RPMI8226 (cell line): ENCODE results near the gene SIRT5.

ENCODE experiments used
- DNase-seq: peaks from one replicate; pipeline ENCODE4 v3.0.0-alpha.2; 2015

Gene SIRT5

DNA sequence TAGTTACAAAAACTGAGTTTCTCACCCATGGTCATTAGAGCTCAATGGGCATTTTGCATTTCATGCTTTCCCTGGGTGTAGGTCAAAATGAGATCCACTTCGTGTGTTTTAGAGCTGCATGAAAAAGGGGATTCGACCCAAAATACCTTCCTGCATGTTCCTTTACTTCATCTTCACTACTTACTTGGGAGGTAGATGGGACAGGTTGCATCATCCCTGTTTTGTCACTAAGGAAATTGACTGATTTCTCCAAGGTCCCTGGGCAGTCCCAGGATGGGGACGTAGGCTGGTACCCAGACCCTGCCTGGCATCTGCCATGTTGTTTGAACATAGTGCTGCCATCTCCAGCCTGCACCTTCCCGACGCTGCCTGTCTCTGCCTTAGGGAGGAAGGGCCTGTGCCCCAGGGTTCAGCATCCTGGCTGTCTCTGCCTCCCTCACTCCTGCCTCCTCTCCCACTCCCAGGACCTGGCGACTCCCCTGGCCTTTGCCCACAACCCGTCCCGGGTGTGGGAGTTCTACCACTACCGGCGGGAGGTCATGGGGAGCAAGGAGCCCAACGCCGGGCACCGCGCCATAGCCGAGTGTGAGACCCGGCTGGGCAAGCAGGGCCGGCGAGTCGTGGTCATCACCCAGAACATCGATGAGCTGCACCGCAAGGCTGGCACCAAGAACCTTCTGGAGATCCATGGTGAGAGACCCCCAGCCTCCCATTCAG is 17.0 kb downstream of the SIRT5 start:
- no peak for DNase-seq

DNA sequence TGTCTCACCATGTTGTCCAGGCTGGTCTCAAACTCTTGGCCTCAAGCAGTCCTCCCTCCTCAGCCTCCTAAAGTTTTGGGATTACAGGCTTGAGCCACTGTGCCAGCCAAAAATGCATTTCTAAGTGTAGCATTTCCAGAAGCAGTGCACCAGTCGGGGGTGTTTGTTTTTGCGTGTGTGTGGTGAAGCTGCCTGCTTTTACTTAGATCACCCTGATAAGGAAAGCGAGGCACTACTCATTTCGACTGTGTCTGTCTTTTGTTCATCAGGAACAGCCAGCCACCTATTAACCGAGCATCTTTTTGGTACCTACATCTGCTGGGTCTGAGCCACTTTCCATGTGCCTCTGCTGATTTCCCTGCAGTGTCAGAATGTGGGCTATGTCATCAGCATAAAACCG is 18.7 kb downstream of the SIRT5 start:
- DNase-seq: no peak

DNA sequence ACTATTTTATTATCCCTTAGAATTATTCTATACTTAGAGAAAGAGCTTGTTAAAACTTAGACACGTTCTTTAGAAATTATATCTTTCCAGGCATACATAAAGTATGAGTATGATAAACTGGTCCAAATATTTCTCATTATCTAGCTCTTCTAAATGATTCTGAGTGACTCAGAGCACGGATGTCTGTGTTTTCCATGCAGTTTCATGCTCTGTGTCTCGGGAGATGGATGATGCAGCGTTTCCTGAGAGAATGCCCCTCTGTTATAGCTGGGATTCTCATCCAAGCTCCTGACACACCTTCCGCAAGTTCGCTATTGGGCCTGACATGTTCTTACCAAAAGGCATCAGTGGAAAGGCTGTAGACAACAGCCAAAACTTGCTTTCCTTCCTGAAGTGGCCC is 19.3 kb downstream of the SIRT5 start:
- no peak for DNase-seq

DNA sequence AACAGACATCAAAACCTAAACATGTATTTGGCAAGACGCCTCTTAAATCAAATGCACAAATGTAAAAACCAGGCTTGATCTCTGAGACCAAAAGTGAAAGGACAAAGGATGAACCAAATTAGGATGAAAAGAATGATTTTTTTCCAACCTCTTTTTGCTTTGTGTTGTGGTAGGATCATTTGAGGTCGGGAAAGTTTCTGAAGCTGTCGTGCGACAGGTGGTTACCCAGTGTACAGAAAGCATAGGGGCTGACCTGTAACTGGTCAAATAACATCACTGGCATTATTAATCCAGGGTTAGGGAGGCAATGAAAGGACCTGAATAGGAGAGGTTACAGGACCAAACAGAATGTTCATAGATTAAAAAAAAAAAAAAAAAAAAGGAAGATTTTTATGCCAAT is 22.7 kb downstream of the SIRT5 start:
- DNase-seq: no peak

DNA sequence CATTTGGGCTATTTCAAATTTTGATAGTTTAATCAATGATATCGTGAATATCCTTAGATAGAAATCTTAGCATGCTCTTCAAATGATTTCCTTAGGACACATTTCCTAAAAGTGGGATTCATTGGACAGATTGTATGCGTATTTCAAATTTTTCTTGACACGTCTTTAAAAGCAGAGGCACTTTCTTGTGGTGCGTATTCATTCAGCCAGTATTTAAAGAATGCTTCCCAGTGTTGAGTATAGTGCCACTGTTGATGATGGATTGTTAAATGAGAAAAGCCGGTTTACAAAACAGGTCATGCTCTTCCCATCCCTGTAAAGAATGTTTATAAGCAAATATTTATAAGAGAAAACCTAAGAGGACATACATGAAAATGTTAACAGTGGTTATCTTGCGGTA is 25.6 kb downstream of the SIRT5 start:
- no peak for DNase-seq

DNA sequence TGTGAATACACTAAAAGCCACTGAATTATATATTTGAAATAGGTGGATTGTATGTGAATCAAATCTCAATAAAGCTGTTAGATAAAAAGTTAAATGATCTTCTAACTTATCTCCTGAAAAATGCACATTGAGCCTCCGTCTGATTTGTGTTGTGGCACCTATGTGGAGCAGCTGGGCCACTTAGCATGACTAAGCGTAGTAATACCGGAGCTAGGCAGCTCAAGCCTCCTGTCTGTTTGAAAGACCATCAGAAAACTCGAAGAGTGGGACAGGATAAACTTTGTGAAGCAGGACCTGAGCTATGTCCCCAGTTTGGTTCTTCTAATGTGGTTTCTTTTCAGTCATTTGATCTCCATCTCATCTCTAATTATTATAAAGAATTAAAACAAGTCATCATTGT is 29.7 kb downstream of the SIRT5 start:
- DNase-seq: no peak

DNA sequence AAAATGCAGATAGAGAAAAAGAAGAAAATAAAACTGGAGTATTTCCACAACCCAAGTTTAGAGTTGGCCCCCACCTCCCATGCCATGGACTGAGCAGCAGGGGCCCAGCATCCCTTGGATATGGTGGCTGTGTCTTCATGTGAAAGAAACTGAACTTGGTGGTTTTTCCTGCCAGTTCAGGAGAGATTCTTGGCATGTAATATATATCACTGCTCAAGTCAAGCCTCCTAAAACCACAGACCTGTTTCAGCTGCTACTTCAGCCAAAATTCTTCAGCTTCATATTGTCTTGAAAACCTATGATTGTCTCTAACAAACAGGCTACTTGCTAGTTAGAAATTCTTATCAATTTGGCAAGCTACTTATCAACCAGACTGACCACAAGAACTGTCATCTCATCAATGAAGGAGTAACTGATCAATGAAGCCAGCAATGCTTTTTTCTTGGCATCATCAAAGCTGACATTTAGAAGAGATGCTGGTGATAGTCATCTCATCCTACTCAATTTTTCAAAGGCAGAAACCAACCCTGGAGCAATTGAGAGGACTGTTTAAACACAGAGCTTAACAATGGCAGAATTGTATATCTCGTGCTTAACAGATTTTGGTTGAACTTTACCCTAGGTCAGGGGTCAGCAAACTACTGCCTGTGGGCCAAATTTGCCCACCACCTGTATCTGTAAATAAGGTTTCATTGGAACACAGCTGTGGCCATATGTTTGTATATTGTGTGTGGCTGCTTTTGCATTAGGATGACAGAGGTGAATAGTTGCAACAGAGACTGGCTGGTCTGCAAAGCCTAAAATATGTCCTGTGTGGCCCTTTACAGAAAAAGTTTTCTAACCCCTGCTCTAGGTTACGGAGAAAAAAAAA is 30.4 kb downstream of the SIRT5 start:
- no peak for DNase-seq

DNA sequence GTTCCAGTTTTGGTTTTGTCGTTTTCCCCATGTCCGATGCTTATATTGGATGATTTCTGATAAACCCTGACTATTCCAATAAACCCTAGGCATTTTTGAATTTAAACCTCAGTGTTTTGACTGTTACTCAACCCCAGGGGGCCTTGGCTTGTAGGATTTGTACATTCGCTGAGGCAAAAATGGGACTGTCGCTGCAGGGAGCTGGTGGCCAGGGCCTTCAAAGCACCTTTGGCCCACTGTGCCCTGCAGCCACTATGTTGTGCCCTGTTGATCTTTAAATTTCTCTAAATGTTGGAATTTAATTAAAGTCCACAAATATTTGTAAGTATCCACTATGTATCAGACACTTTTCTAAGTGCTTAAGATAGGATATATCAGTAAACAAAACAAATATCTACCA is 31.2 kb downstream of the SIRT5 start:
- DNase-seq: no peak

DNA sequence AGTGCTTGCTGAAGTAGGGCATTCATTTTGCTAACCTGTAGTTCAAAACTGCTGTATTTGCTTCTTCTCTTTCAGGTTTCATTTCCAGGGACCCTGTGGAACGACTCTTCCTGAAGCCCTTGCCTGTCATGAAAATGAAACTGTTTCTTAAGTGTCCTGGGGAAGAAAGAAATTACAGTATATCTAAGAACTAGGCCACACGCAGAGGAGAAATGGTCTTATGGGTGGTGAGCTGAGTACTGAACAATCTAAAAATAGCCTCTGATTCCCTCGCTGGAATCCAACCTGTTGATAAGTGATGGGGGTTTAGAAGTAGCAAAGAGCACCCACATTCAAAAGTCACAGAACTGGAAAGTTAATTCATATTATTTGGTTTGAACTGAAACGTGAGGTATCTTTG is 37.3 kb downstream of the SIRT5 start:
- peak; percentile 90 for DNase-seq

DNA sequence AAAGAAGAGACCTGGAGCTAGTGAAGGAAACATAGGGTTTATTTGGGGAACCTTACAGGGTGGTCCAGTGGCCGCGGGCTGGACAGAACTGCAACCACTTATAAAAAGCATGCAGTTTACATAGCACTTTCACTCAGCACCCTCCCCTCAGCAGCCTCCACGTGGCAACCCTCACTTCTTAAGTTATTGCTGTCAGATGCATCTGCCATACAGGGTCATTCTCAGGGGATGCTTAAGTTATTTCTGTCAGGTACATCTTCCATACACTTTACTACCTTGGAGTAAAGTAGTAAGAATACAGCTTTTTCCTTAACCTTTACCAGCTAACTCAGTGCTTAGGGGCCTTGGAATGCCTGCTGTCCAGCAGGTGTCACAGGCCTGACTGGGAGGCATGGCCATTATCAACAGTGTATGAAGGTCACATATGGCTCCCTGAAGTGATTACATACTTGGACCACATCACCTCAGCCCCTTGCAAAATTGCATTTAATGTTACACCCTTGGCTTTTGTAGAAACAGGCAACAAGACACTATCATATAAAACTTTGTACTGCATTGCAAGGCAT is 38.7 kb downstream of the SIRT5 start:
- DNase-seq: peak; percentile 69

DNA sequence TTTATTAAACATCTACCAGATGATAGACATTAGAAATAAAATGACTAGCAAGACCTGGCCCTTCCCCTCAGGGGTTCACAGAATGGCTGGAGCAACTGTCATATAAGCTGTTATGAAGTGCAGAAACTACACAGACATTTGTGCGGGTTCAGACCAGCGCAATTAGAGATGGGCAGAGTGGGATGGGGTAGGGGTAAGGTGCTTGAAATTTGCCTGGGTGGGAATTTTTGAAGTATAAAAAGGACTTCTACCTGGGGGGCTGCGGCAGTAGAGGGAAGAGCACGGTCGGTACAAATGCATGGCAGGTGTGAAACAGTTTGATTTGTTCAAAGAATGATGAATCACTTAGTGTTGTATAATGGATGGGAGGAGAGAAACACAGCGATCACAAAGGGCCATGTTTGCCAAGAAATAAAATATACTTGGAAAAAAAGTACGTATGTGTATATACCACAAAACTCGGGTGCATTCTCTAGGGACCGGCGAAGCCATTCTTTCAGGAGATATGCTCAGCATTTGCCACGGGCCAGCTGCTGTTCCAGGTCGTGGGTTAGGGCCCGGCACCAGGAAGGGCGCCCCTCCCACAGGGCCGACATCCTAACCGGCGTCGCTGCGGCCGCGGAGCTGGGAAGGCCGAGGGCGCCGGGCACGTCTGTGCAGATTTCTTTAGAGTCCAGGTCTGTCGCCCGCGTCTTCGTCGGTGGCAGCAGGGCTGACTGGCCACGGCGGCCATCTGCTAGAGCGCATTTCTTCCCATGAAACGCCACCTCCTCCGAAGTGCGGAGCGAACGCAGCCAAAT is 39.9 kb downstream of the SIRT5 start:
- DNase-seq: peak; percentile 75

DNA sequence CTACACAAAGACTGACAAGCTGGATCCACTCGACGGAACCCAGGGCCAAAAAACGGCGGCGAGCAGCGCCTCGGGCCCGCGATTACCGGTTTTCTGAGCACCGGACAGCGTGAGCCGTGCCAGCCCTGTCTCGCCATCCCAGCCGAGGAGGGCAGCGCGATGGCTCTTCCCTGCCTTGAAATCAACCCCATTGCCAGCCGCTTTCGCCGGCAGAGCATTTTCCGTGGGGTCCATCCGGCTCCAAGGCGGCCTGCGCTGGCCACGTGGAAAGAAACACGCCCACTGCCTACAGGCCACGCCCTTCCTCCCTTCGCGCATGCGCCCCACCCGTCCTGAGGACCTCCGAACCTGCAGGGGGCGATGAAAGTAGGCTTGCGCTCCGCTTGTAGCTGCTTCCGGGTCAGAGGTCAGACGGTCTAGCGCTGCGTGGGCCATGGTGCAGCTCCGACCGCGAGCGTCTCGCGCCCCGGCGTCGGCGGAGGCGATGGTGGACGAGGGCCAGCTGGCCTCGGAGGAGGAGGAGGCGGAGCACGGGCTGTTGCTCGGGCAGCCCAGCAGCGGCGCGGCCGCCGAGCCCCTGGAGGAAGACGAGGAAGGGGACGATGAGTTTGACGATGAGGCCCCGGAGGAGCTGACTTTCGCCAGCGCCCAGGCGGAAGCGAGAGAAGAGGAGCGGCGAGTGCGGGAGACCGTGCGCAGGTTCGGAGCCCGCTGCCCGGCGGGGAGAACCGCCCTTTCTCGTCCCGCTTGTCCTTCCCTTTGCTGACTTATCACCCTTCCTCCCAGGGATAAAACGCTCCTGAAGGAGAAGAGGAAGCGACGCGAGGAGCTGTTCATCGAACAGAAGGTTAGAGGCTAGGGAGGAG is 40.8 kb downstream of the SIRT5 start, which contains the start of gene NOL7:
Gene NOL7 (plus strand): TSS at position 410 of the 866 bp plus-strand sequence. CDS start 24 bp downstream, at position 434.
- DNase-seq: peak; percentile 100

DNA sequence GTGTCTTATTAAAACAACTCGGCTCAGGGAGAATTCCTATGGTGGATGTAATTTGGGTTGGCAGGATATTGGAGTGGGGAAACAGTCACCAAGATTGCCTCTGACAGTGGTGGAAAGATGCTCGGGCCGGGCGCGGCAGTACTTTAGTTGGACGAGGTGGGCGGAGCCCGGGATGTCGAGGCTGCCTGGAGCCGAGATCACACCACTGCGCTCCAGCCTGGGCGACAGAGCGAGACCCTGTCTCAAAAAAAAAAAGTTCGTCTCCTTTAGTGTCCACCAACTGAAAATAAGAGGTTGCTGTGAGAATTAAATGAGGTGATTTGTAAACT is 41.4 kb downstream of the SIRT5 start:
- DNase-seq: peak; percentile 65

DNA sequence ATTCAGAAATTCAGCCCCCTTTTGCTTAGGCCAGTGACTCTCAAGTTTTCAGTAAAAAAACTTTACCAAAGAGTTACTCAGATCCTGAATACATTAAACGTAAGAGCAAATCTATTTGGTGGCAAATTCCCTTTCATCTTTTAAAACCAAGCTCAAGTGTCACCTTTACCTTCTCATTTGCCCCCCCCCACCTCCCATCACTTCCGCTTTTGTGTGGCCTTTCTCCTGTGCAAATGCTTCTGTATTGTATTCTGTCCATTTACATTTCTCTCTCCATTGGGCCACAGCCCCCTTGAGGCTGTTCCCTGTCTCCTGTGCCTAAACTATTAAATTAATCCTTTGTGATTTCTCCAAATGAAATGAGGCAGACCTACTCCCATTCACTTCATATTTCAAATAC is 42.7 kb downstream of the SIRT5 start:
- no peak for DNase-seq

DNA sequence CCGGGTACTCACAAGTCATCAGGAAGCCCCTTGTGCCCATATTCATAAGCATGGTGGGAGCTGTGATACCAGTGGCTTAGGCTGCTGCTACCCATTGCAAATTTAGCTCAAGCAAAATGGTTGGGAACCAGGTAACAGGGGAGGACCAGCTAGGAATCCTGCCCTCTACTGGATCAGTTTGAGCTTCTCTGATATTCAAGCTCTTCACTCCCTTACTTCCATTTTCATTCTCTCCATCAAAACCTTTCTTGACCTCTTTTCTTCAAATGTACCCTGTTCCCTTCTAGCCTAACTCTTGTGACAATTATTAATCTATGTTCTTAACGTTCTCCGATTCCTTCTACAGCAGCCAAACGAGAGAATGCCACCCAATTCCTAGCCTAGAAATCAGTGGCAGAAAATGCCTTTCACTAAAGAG is 50.5 kb downstream of the SIRT5 start:
- DNase-seq: peak; percentile 74

DNA sequence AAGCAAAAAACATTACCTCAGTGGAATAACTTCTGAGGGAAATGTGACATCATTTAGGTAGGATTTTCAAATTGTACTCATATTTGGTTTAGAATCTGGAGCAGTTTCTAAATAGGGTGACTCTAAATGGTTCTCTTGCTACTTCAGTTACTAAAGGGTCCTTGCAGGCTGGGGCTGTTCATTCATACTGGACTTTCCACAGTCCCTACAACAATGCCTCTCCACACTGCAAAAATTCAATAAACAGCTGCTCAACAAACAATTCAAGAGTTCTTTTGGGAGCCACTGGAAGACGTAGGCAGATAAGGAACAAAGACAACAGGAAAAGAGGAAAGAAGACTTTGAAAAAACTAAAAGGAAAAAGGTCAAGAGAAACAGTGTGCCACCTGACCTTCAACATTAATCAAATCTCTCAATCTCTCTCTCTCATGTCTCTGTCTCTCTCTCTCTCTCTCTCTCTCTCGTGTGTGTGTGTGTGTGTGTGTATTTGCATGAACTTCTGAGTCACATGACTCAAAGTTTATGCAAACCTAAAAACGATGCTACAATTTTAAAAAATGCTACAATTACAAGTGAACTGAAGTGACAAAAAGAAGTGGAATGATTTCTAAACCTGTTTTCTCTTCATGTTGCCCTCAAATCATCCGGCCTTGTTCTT is 55.2 kb downstream of the SIRT5 start:
- no peak for DNase-seq

DNA sequence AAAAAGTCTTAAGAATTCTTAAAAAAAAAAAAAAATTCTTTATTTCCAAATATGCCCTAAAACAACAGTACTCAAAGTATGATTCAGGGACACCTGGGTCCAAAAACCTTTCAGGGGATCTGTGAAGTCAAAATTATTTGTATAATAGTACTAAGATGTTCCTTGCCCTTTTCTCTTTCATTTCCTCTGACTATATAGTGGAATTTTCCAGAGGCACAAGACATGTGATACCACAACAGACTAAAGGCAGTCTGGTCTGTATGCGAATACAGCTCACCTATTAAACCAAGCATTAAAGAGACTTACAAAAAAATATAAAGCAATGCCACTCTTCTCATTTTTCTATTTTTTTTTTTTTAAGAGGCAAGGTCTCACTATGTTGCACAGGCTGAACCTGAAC is 56.1 kb downstream of the SIRT5 start:
- DNase-seq: no peak

DNA sequence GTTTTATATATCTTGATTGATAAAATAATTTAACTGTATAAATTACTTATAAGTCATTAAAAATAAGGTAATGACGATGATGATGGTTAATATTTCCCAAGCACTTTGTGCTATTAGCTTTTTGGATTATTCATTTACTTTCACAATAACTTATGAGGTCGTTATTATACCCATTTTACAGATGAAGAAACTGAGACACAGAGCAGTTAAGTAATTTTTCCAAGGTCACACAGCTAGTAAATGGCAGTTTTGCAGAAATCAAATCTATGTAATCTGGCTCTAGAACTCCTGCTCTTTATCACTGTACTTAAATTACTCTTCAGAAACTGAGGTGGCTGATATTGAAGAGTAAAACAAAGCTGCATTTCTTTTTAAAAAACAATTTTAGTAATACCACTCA is 58.9 kb downstream of the SIRT5 start:
- DNase-seq: no peak

DNA sequence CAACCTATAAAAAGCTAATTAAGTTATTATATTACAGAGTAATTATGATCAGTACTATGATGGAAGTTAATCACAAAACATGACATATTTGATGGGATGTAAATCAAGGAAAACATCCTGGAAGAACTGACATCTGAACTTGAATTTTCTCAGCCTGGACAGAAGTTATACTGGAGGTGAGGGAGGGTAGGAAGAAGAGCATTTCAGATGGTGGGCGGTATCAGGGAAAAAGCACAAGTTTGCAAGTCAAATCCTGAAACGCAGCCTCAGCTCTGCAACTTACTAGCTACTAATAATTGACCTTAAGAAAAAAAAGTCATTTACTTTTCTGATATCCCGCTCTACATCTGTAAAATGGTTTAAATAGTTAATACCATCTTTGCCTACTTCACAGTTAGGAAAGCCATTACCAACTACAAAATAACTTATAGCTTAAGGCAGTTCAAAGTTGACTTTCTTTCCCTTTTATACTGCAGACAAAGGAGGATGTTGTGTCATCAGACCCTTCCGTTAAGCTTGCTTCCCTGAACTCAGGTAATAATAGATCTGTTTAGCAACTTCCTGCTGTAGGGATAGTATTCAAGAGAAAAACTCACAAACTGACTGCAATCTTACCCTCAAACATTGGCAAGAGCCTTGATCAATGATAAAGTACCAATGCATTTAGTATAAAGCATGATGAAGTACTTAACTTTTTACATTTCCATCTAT is 61.7 kb downstream of the SIRT5 start:
- DNase-seq: no peak

DNA sequence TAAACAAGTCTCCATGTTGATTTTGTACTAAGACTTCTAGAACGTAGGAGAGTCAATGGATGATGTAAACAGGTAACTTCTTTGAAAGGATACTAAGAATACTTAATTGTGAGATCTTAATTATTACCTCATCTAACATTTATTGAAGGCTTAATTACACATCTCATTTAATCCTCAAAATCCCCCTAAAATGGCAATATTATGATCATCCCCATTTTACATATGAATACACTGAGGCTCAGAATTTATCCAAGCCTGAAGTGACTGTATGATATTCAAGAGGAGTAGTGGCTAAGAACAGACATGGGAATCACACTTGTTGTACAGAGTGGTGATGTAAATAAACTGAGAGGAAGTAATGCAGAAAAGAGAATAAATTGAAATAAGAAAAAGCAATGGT is 63.6 kb downstream of the SIRT5 start:
- no peak for DNase-seq

DNA sequence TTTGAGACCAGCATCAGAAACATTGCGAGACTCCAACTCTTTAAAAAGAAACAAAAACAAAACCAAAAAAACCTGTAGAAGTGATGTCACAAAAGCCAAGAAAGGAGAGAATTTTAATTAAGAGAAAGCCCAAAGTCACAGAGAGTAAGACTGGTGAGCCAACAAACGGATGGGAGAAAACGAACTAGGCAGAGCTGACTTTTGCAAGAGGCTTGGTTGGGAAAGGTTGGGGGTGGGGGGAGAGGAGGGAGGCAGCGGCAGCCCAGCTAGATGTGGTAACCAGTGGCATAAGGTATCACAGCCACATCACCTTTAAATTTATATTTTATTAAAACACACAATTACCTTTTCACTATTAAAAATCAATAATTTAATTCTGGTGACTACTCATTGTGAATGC is 64.2 kb downstream of the SIRT5 start:
- DNase-seq: no peak
